GM12878 (cell line): ENCODE data around the gene PGA3. TPM values are rescaled to one million over a fixed set of nuclear protein-coding genes. Genes with fewer than 3 reads are reported as not detected.

ENCODE experiments used
- ATAC-seq: fragments of 200-7000 bp; cut with Tn5 transposase; 3 replicates; pipeline ENCODE4 v1.9.1; 2020; ENCODE audit warnings: mild to moderate bottlenecking, moderate library complexity
- BruUV-seq: library from RNA; stranded (reverse); fragments of 400-500 nt; replicated peaks from 2 replicates; lab custom pipeline; 2021; lab: Mats Ljungman, UMichigan
- CTCF ChIA-PET: fragments of 300-600 bp; sonication (Branson Sonifier 250); formaldehyde crosslinking; extraction: SDS; loops from one replicate; lab custom pipeline; 2021; ENCODE audit warnings: inconsistent platforms; lab: Yijun Ruan, JAX
- POLR2A ChIA-PET: fragments of 350-600 bp; formaldehyde crosslinking; extraction: SDS; loops from one replicate; lab custom pipeline; 2021; ENCODE audit warnings: inconsistent platforms; lab: Charles Lee
- RAD21 ChIA-PET: fragments of 300-600 bp; sonication (Branson Sonifier 250); formaldehyde crosslinking; loops from one replicate; lab custom pipeline; 2023; ENCODE audit warnings: antibody characterized with exemption; ENCODE audit not compliant: unreplicated experiment; lab: Charles Lee
- SMC1A ChIA-PET: fragments of 300-600 bp; sonication (Branson Sonifier 250); formaldehyde crosslinking; loops from one replicate; lab custom pipeline; 2023; ENCODE audit not compliant: unreplicated experiment, uncharacterized antibody; lab: Charles Lee
- DNase-seq: peaks from one replicate; pipeline ENCODE4 v3.0.0-alpha.2; 2011; ENCODE audit warnings: low read depth, low spot score
- FAIRE-seq: peaks from 3 replicates; lab custom pipeline; 2011; peaks lifted over from hg19 to GRCh38; lab: Jason Lieb, UNC
- H2AFZ ChIP-seq: 2 replicates; pipeline ENCODE4 v1.6.0; 2011; ENCODE audit warnings: low read depth, low read length, control low read depth; ENCODE audit not compliant: control insufficient read depth
- H3K27ac ChIP-seq: 2 replicates; pipeline ENCODE4 v1.5.1; 2011; ENCODE audit warnings: control low read depth; ENCODE audit not compliant: control insufficient read depth, insufficient read depth
- H3K27me3 ChIP-seq, 2 experiments: replicated peaks in 1 of 2; 2 replicates each; pipeline versions ENCODE4 v1.6.0 to v1.6.1; 2011; ENCODE audit warnings: low read length in 1 of 2; ENCODE audit not compliant: control insufficient read depth in 2 of 2, insufficient read depth in 2 of 2
- H3K36me3 ChIP-seq, 2 experiments: 2 replicates each; pipeline ENCODE4 v1.5.1; 2011; ENCODE audit warnings: low read length in 1 of 2; ENCODE audit not compliant: control insufficient read depth in 2 of 2, insufficient read depth in 2 of 2
- H3K4me1 ChIP-seq: 2 replicates; pipeline ENCODE4 v1.6.1; 2011; ENCODE audit warnings: mild to moderate bottlenecking, low read length, moderate library complexity, mixed read lengths; ENCODE audit not compliant: control insufficient read depth, insufficient read depth
- H3K4me2 ChIP-seq: 2 replicates; pipeline ENCODE4 v1.6.0; 2011; ENCODE audit warnings: control low read depth; ENCODE audit not compliant: control insufficient read depth, insufficient read depth
- H3K4me3 ChIP-seq: fragments of 200-600 bp; sonication (generic); 2 replicates; pipeline ENCODE4 v1.5.1; 2016
- H3K79me2 ChIP-seq: 2 replicates; pipeline ENCODE4 v1.6.0; 2011; ENCODE audit warnings: low read length; ENCODE audit not compliant: control insufficient read depth, insufficient read depth
- H3K9ac ChIP-seq: 2 replicates; pipeline ENCODE4 v1.8.0; 2011; ENCODE audit warnings: low read length, control low read depth, mixed read lengths; ENCODE audit not compliant: control insufficient read depth, insufficient read depth
- H3K9me3 ChIP-seq: replicated peaks from 3 replicates; pipeline ENCODE4 v1.5.1; 2011; ENCODE audit warnings: mild to moderate bottlenecking, low read length; ENCODE audit not compliant: control insufficient read depth, insufficient read depth
- H4K20me1 ChIP-seq: 2 replicates; pipeline ENCODE4 v1.6.0; 2011; ENCODE audit not compliant: control insufficient read depth, insufficient read depth
- CBFB ChIP-seq: IDR thresholded peaks from 2 replicates; pipeline ENCODE4 v1.6.1; 2016; ENCODE audit warnings: antibody characterized with exemption, low read depth
- E4F1 ChIP-seq: fragments of 450-650 bp; IDR thresholded peaks from 2 replicates; pipeline ENCODE4 v1.6.1; 2018; ENCODE audit warnings: borderline replicate concordance, mild to moderate bottlenecking; ENCODE audit not compliant: partially characterized antibody
- ETV6 ChIP-seq, 2 experiments: fragments of 450-650 bp in 1 of 2; IDR thresholded peaks in 1 of 2; conservative IDR thresholded peaks in 1 of 2; 2 replicates each; pipeline ENCODE4 v1.6.1; 2014; ENCODE audit warnings: antibody characterized with exemption in 1 of 2, borderline replicate concordance in 1 of 2, low read depth in 1 of 2, mild to moderate bottlenecking in 1 of 2, moderate library complexity in 1 of 2
- KLF5 ChIP-seq: fragments of 450-650 bp; IDR thresholded peaks from 2 replicates; pipeline ENCODE4 v1.6.1; 2014; ENCODE audit warnings: mild to moderate bottlenecking; ENCODE audit not compliant: partially characterized antibody
- REST ChIP-seq: IDR thresholded peaks from 2 replicates; pipeline ENCODE4 v1.6.1; 2012; ENCODE audit warnings: mild to moderate bottlenecking, low read depth, low read length
- SMAD1 ChIP-seq: fragments of 450-650 bp; IDR thresholded peaks from 2 replicates; pipeline ENCODE4 v1.6.1; 2018; ENCODE audit warnings: mild to moderate bottlenecking, low read depth; ENCODE audit not compliant: partially characterized antibody
- SPI1 ChIP-seq: IDR thresholded peaks from 2 replicates; pipeline ENCODE4 v1.6.1; 2011; ENCODE audit warnings: low read depth, mild to moderate bottlenecking, low read length, moderate library complexity, borderline replicate concordance; ENCODE audit not compliant: insufficient read depth
- SUPT20H ChIP-seq: IDR thresholded peaks from 2 replicates; pipeline ENCODE4 v1.6.1; 2011; ENCODE audit warnings: low read depth, mild to moderate bottlenecking, low read length, moderate library complexity, borderline replicate concordance; ENCODE audit not compliant: control insufficient read depth
- USF2 ChIP-seq: IDR thresholded peaks from 2 replicates; pipeline ENCODE4 v1.6.1; 2011; ENCODE audit warnings: low read depth, low read length, improper control_type of control experiment, borderline replicate concordance
- ZNF24 ChIP-seq: fragments of 450-650 bp; IDR thresholded peaks from 2 replicates; pipeline ENCODE4 v1.6.1; 2017; ENCODE audit warnings: antibody characterized with exemption, mild to moderate bottlenecking
- WGBS: methylation state at CpG from one replicate; pipeline ENCODE4 v1.1.6; 2016; ENCODE audit warnings: low lambda C conversion rate; ENCODE audit not compliant: insufficient replicate concordance, insufficient coverage; ENCODE audit errors: missing lambda C conversion rate; 5-methylcytosine and 5-hydroxymethylcytosine counted together
- in situ Hi-C: fragments of 300-500 bp; cut with MboI; formaldehyde crosslinking; loops from 9 replicates; pipeline ENCODE4 v1.14.3; 2018; ENCODE audit warnings: mixed read lengths
- intact Hi-C: fragments of 100-400 bp; cut with micrococcal nuclease; formaldehyde crosslinking; loops from one replicate; pipeline ENCODE4 v1.14.2; 2022; ENCODE audit not compliant: unreplicated experiment
- polyA plus RNA-seq, 11 experiments: library from polyadenylated mRNA; depleted of rRNA in 4 of 11; unstranded in 6 of 11; stranded (reverse) in 5 of 11; fragments of >200 nt; fragmentation: Nextera tagmentation in 4 of 11; fragmentation: Illumina TruSeq in 1 of 11; extraction: Ambion mirVana in 4 of 11; extraction: Trizol in 1 of 11; gene quantifications; 1 replicate in 1 of 11; 2 replicates in 10 of 11; pipeline versions ENCODE4 v1.2.1 to v1.2.3, GENCODE V29; 2011 to 2016; ENCODE audit warnings: inconsistent platforms in 2 of 11, missing spikeins in 2 of 11, low read depth in 1 of 11
- total RNA-seq, 4 experiments: library from RNA; depleted of rRNA in 3 of 4; stranded (reverse); fragments of >200 nt in 3 of 4; fragmentation: Illumina TruSeq in 1 of 4; extraction: Trizol in 1 of 4; gene quantifications; 2 replicates each; pipeline versions ENCODE4 v1.2.1 to v1.2.3, GENCODE V29; 2013 to 2021
- TF ChIP-seq, protein P1 (sequence below): IDR thresholded peaks from 2 replicates; pipeline ENCODE4 v1.6.1; 2011; ENCODE audit warnings: borderline replicate concordance, low read depth, mild to moderate bottlenecking, moderate library complexity, mixed read lengths, low read length; ENCODE audit not compliant: insufficient read depth; ENCODE audit errors: extremely low read length

The PGA3 gene
- total and polyA plus RNA-seq, 10 of the 15 experiments (the other 5 are each of a cell fraction or from before 2014, with no cell fraction given) = not detected

DNA sequence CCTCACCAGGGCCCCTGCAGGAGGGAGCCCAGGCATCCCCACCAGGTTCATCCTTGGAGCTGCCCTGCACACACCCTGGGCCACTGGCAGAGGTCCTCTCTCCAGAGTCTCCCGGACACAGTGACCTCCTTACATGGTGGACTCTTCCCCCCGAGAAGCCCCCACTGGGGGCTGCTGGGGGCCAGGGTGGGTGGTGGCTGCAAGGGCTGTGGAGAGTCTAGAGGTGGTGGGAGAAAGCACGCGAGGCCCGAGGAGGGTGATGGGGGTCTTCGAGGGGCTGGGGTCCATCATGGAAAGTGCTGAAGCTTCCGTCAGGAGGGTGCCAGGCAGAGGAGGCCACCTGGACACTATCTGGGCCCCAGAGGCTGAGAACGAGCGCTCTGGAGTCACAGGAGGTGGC, 55.2 kb downstream of the PGA3 start (continued):
- TF ChIP-seq, protein P1, sequence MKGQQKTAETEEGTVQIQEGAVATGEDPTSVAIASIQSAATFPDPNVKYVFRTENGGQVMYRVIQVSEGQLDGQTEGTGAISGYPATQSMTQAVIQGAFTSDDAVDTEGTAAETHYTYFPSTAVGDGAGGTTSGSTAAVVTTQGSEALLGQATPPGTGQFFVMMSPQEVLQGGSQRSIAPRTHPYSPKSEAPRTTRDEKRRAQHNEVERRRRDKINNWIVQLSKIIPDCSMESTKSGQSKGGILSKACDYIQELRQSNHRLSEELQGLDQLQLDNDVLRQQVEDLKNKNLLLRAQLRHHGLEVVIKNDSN = no peak
- TF ChIP-seq ZNF24 (no peak), USF2 (no peak), ETV6 (conservative IDR thresholded peaks at IDR 0.05 in 1 of 2, IDR thresholded peaks at IDR 0.05 in 1 of 2; ENCODE audit: borderline replicate concordance in 1 of 2, low read depth in 1 of 2) (no peak), KLF5 (no peak)

GRCh38 chr11:61259363-61259762, 56.0 kb downstream of the PGA3 start:
- CTCF ChIA-PET = interaction anchor here (0.7 to 1.5 kb wide), 5 partner anchors 51 to 218 kb away, joined by 3 to 4 read pairs (median 3); partner anchors contain the start of gene TMEM216
- RAD21 ChIA-PET = interaction anchor here (1.3 to 1.4 kb wide), 2 partner anchors 77 to 126 kb away, joined by 6 to 7 read pairs; no protein-coding TSS in a partner anchor
- Histone ChIP-seq H3K4me3 (no peak overlapping the region), H3K27me3 (no peaks in the 10 kb centered on the region), H4K20me1 (no peaks in the 10 kb centered on the region), H3K79me2 (no peaks in the 10 kb centered on the region), H3K9ac (no peak overlapping the region), H3K4me2 (no peak overlapping the region), H2AFZ (no peak overlapping the region), H3K27ac (no peak overlapping the region), H3K4me1 (no peaks in the 10 kb centered on the region), H3K36me3 (no peaks in the 10 kb centered on the region), H3K9me3 (no peaks in the 10 kb centered on the region)
- POLR2A ChIA-PET = interaction anchor here (0.5 kb wide), 1 partner anchor 459 kb away, joined by 4 read pairs; no protein-coding TSS in a partner anchor
- BruUV-seq = no TSS peak
- in situ Hi-C loops = loop anchor here (5.0 kb wide), 1 partner anchor 133 kb away; the partner anchor contains the start of gene TMEM216
- FAIRE-seq (no peak), DNase-seq (no peak), ATAC-seq (no peak)
- 60% methylated on average over 6 of the region's 6 CpGs for WGBS
- intact Hi-C loops = loop anchor here (10.0 kb wide), 1 partner anchor 75 kb away; the partner anchor contains the start of genes DDB1 and TKFC
- SMC1A ChIA-PET = no interaction called here
- TF ChIP-seq SUPT20H (no peak), SMAD1 (no peak), SPI1 (no peak), E4F1 (no peak), REST (no peak), CBFB (no peak)
